Right lobe of liver (tissue), 6 donors: ENCODE data around the gene RCAN3. TPM values are rescaled to one million over a fixed set of nuclear protein-coding genes. Genes with fewer than 3 reads are reported as not detected.

Experiments
- ATAC-seq, 4 donors: fragments of 200-7000 bp; cut with Tn5 transposase; one replicate each; pipeline ENCODE4 v1.9.1; 2020; ENCODE audit warnings: mild to moderate bottlenecking in 4 of 4, moderate library complexity in 4 of 4
- DNase-seq, 3 donors: peaks; one replicate each; pipeline ENCODE4 v3.0.0-alpha.2; 2020
- H3K27ac ChIP-seq, 3 donors: fragments of 200-600 bp; one replicate each; pipeline ENCODE4 v1.8.0; 2022
- H3K27me3 ChIP-seq, 2 donors: fragments of 200-600 bp; one replicate each; pipeline ENCODE4 v1.8.0; 2022
- H3K36me3 ChIP-seq, 4 donors: fragments of 200-600 bp; sonication (generic) in 1 of 4; one replicate each; pipeline versions ENCODE4 v1.5.1 to v1.8.0; 2017 to 2022; ENCODE audit warnings: control low read depth in 1 of 4
- H3K4me1 ChIP-seq, 4 donors: fragments of 200-600 bp; sonication (generic) in 1 of 4; one replicate each; pipeline versions ENCODE4 v1.5.1 to v1.8.0; 2017 to 2022; ENCODE audit warnings: control low read depth in 1 of 4
- H3K4me3 ChIP-seq, 3 donors: fragments of 200-600 bp; one replicate each; pipeline ENCODE4 v1.8.0; 2022
- H3K9me3 ChIP-seq, 4 donors: fragments of 200-600 bp; sonication (generic) in 1 of 4; one replicate each; pipeline versions ENCODE4 v1.5.1 to v1.8.0; 2017 to 2022; ENCODE audit warnings: control low read depth in 1 of 4
- POLR2A ChIP-seq: fragments of 450-650 bp; IDR thresholded peaks from one replicate; pipeline ENCODE4 v1.6.1; 2017; ENCODE audit warnings: antibody characterized with exemption, mild to moderate bottlenecking
- WGBS: methylation state at CpG from one replicate; pipeline ENCODE4 v1.1.6; 2018; ENCODE audit warnings: low coverage, low lambda C conversion rate; ENCODE audit not compliant: insufficient coverage; ENCODE audit errors: missing lambda C conversion rate; 5-methylcytosine and 5-hydroxymethylcytosine counted together
- intact Hi-C, 2 donors: fragments of 100-400 bp; cut with DNase I; formaldehyde crosslinking; loops; one replicate each; pipeline versions ENCODE4 v1.11.2 to v1.14.1; 2022
- total RNA-seq, 6 experiments: library from RNA; depleted of rRNA in 2 of 6; stranded (reverse); fragments of >200 nt in 2 of 6; fragmentation: NEBNext Ultra II Directional in 3 of 6; extraction: Animal tissue kit (Norgen Biotek cat#: 25700) in 3 of 6; gene quantifications; one replicate each; pipeline versions ENCODE4 v1.1.0 to v1.2.4, GENCODE V29; 2016 to 2023
- TF ChIP-seq, protein P1 (sequence below), 4 donors: fragments of 200-600 bp in 3 of 4; fragments of 450-650 bp in 1 of 4; IDR thresholded peaks; one replicate each; pipeline versions ENCODE4 v1.5.1 to v1.8.0; 2016 to 2022; ENCODE audit warnings: antibody characterized with exemption in 4 of 4, mild to moderate bottlenecking in 2 of 4
- donor health status: DM: no; HTN: yes; CAD: no.
- donor health status: DM: no; HTN: no; CAD: no.
- donor health status: DM: no; HTN: no; CAD: no.
- donor health status: DM: no; HTN: yes; CAD: no.
- donor health status: DM: no; HTN: yes; CAD: no.

RCAN3 gene
- total RNA-seq, 6 experiments from 2014 or later: 1.2 to 3.1 (median 2.1) TPM

DNA sequence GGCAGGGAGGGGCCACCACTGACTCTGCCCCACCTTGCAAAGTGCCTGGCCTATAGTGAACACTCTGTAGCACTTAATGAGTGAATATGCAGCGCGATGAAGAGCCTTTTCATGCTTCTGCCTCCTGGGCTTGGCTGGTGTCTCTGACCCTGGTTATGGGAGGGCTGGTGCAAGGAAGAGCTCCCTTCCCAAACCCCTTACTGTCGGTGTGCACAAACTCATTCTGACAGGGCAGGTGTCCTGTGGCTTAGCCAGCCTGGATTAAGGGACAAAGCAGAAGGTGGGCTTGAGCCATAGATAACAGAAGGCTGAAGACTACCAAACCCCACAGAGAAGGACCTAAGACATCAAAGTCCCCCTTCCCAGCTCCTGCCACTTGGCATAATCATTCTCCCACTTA, 51.3 kb downstream of the RCAN3 start:
- Histone ChIP-seq H3K36me3 (no peaks in the 10 kb centered on the region), H3K9me3 (no peaks in the 10 kb centered on the region), H3K27me3 (no peaks in the 10 kb centered on the region), H3K4me3 (no peak overlapping the region), H3K27ac (no peak overlapping the region), H3K4me1 (peaks cover 0 to 37% (median 16%) of the 10 kb centered on the region in 4 donors)
- no peak for TF ChIP-seq POLR2A
- TF ChIP-seq, protein P1, sequence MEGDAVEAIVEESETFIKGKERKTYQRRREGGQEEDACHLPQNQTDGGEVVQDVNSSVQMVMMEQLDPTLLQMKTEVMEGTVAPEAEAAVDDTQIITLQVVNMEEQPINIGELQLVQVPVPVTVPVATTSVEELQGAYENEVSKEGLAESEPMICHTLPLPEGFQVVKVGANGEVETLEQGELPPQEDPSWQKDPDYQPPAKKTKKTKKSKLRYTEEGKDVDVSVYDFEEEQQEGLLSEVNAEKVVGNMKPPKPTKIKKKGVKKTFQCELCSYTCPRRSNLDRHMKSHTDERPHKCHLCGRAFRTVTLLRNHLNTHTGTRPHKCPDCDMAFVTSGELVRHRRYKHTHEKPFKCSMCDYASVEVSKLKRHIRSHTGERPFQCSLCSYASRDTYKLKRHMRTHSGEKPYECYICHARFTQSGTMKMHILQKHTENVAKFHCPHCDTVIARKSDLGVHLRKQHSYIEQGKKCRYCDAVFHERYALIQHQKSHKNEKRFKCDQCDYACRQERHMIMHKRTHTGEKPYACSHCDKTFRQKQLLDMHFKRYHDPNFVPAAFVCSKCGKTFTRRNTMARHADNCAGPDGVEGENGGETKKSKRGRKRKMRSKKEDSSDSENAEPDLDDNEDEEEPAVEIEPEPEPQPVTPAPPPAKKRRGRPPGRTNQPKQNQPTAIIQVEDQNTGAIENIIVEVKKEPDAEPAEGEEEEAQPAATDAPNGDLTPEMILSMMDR (IDR thresholded peaks at IDR 0.05): no peak
- intact Hi-C loops: loop anchor here in 1 of 2 donors (10.0 kb wide), 1 partner anchor 81 kb away; no protein-coding TSS in a partner anchor
- ATAC-seq (no peak), DNase-seq (no peak)
- 100% methylated on average over 1 of the region's 3 CpGs for WGBS

- DNase-seq: no peak
- no peaks in the 10 kb centered on the region for H3K27me3 ChIP-seq
- no peak for TF ChIP-seq POLR2A
- TF ChIP-seq, protein P1 (IDR thresholded peaks at IDR 0.05): no peak
- peaks cover 0 to 29% (median 12%) of the 10 kb centered on the region in 4 donors for H3K4me1 ChIP-seq
- H3K9me3 ChIP-seq: no peaks in the 10 kb centered on the region
- no peaks in the 10 kb centered on the region for H3K36me3 ChIP-seq
- H3K4me3 ChIP-seq: no peak overlapping the region
- ATAC-seq: no peak
- 100% methylated on average over 1 of the region's 4 CpGs for WGBS
- H3K27ac ChIP-seq: no peak overlapping the region
- intact Hi-C loops: loop anchor here in 1 of 2 donors (10.0 kb wide), 1 partner anchor 80 kb away; no protein-coding TSS in a partner anchor
Observed at GRCh38 chr1:24554714-24555113, 52.1 kb downstream of the RCAN3 start.

DNA sequence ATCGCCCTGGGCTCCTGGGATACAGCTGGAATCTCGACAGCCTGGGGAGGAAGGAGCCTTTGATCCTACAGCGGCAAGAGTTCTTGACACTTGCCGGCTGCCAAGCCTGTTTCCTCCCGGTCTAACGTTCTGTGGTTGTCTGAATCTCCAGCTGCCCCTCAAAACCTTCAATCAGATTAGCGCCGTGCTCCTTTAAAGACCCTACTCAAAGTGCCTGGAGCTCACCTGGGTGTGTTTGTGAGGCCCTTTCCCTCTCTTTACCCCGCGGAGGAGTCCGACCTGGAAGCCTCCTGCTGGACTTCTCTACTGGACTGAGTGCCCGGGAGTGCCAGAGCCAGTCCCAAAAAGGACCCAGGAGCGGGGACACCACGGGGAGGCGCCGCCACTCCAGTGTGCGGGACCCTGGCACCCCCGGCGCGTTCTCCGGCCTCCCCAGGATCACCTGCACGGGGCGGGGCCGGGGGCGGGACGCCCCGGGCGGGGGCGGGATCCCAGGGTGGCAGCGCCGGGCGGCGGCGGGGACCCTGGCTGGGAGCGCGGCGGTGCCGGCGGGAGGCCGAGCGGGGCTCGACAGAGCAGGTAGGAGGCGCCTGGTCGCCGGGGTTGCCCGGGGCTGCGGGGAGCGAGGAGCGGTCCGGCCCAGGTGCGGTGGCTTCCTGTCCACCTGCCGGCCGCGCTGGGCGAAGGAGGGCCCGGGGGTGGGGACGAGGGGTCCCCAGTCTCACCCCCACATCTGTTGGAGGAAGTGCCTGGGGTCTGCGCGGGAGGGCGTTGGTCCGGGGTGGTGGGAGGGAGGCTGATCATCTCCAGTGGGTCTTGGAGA, 53.2 kb downstream of the RCAN3 start, which contains the start of gene NCMAP:
Gene NCMAP (plus strand): TSS at position 497 of the 823 bp plus-strand sequence. CDS start 39,344 bp downstream, outside the sequence.
- peak; percentile 81 to 91 (median 86) for ATAC-seq
- Histone ChIP-seq H3K4me3 (peak within 1 kb of the TSS; percentile 31 to 56 (median 51)), H3K27ac (peak within 1 kb of the TSS in 1 of 3 donors; percentile 56), H3K9me3 (no peaks in the 10 kb centered on the region), H3K36me3 (no peaks in the 10 kb centered on the region), H3K4me1 (peaks cover 0 to 23% (median 9%) of the 10 kb centered on the region in 4 donors), H3K27me3 (no peaks in the 10 kb centered on the region)
- 0% methylated on average over 2 of the region's 61 CpGs for WGBS
- DNase-seq: peak; percentile 69 to 81 (median 77)
- TF ChIP-seq, protein P1 (IDR thresholded peaks at IDR 0.05): peak in 2 of 4 donors; percentile 35 to 42
- TF ChIP-seq POLR2A: no peak
- intact Hi-C loops: loop anchor here in 1 of 2 donors (10.0 kb wide), 1 partner anchor 79 kb away; no protein-coding TSS in a partner anchor

GRCh38 chr1:24556414-24556795, 53.8 kb downstream of the RCAN3 start:
- H3K27me3 ChIP-seq: no peaks in the 10 kb centered on the region
- TF ChIP-seq, protein P1 (IDR thresholded peaks at IDR 0.05): no peak
- TF ChIP-seq POLR2A: no peak
- H3K36me3 ChIP-seq: no peaks in the 10 kb centered on the region
- H3K9me3 ChIP-seq: no peaks in the 10 kb centered on the region
- ATAC-seq: no peak
- peak overlapping the region; percentile 31 to 56 (median 51) for H3K4me3 ChIP-seq
- intact Hi-C loops: loop anchor here in 1 of 2 donors (10.0 kb wide), 1 partner anchor 78 kb away; no protein-coding TSS in a partner anchor
- peaks cover 0 to 16% (median 7%) of the 10 kb centered on the region in 4 donors for H3K4me1 ChIP-seq
- DNase-seq: no peak
- 55% methylated on average over 5 of the region's 19 CpGs for WGBS
- no peak overlapping the region for H3K27ac ChIP-seq
